ENCODE results near the gene DRD3.

The DRD3 gene

DNA sequence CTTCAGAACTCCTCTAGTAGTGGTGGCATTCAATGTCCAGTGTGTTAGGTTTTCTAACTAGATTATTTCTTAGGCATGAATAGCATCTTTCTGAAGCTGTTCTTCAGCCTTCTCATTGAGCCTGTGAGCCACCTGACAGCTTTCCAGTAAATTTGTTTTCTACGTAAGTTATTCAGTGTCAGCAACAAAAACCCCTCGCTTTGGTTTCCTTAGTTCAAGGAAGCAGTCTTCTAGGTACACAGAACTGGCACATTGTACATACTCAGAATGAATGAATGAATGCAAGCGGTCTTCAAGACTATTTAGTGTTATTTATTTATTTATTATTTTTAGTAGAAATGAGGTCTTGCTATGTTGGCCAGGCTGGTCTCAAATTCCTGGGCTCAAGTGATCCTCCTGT lies 44.9 kb downstream of the DRD3 start:
- Histone ChIP-seq H3K36me3 (ENCODE audit: control insufficient read depth, insufficient read depth, low read length) (no peaks in the 10 kb centered on the region), H3K9ac (ENCODE audit: low read length) (no peak overlapping the region), H3K27me3 (ENCODE audit: control insufficient read depth, insufficient read depth, low read length) (no peaks in the 10 kb centered on the region), H3K4me3 (ENCODE audit: low read length) (no peak overlapping the region), H3K27ac (ENCODE audit: low read depth, low read length) (no peak overlapping the region), H3K4me1 (ENCODE audit: control insufficient read depth, insufficient read depth, low read length) (no peaks in the 10 kb centered on the region)

DNA sequence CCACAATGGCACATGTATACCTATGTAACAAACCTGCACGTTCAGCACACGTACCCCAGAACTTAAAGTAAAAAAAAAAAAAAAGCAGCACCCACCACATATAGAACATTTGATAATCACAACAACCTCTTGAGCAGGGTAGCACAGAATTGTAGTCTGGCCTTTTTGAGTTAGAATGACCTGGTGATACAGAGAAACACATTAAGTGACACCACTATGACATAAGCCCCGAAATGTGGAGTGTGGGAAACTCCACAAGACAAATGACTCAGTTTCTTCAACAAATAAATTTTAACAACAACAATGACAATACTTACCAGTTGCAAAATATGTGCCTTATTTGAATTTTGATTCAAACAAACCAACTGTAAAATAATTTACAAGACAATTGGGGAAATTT lies 46.4 kb downstream of the DRD3 start:
- no peak overlapping the region for H3K4me3 ChIP-seq (ENCODE audit: low read length)
- H3K4me1 ChIP-seq (ENCODE audit: control insufficient read depth, insufficient read depth, low read length): no peaks in the 10 kb centered on the region
- H3K9ac ChIP-seq (ENCODE audit: low read length): no peak overlapping the region
- no peaks in the 10 kb centered on the region for H3K27me3 ChIP-seq (ENCODE audit: control insufficient read depth, insufficient read depth, low read length)
- H3K36me3 ChIP-seq (ENCODE audit: control insufficient read depth, insufficient read depth, low read length): no peaks in the 10 kb centered on the region
- no peak overlapping the region for H3K27ac ChIP-seq (ENCODE audit: low read depth, low read length)

DNA sequence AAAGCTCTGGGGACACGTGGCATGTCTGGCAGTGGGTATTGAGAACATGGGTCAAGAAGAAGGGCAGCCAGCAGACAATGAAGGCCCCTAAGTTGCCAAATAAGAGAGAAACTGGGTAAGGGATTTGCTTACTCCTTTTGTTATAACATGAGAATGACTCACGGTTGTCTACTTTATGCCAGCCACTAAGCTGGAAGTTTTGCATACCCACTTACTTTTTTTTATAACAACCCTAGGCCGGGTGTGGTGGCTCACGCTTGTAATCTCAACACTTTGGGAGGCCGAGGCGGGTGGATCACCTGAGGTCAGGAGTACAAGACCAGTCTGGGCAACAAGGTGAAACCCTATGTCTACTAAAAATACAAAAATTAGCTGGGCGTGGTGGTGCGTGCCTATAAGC lies 50.0 kb downstream of the DRD3 start:
- H3K27me3 ChIP-seq (ENCODE audit: control insufficient read depth, insufficient read depth, low read length): no peaks in the 10 kb centered on the region
- H3K4me1 ChIP-seq (ENCODE audit: control insufficient read depth, insufficient read depth, low read length): no peaks in the 10 kb centered on the region
- no peak overlapping the region for H3K9ac ChIP-seq (ENCODE audit: low read length)
- H3K4me3 ChIP-seq (ENCODE audit: low read length): no peak overlapping the region
- no peak overlapping the region for H3K27ac ChIP-seq (ENCODE audit: low read depth, low read length)
- H3K36me3 ChIP-seq (ENCODE audit: control insufficient read depth, insufficient read depth, low read length): no peaks in the 10 kb centered on the region

DNA sequence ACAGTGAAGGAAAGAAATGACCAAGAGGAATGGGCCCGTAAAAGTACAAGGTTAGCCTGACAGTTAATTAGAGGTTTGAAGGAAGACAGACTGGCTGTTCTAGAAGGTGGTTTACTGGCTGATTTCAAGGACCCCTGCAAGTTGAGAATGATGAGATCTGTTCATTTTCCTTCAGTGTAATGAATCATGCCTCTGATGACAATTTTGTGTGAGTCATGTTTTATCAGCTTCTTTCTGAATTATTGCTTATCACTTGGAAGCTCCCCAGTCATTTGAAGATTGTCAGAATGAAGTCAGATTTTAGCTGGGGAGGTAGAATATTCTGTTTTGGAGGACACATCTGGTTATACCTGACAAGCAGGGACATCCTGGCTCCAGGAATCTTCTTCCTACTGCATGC lies 50.6 kb downstream of the DRD3 start:
- H3K36me3 ChIP-seq (ENCODE audit: control insufficient read depth, insufficient read depth, low read length): no peaks in the 10 kb centered on the region
- H3K4me1 ChIP-seq (ENCODE audit: control insufficient read depth, insufficient read depth, low read length): no peaks in the 10 kb centered on the region
- no peak overlapping the region for H3K4me3 ChIP-seq (ENCODE audit: low read length)
- H3K9ac ChIP-seq (ENCODE audit: low read length): no peak overlapping the region
- H3K27ac ChIP-seq (ENCODE audit: low read depth, low read length): no peak overlapping the region
- H3K27me3 ChIP-seq (ENCODE audit: control insufficient read depth, insufficient read depth, low read length): no peaks in the 10 kb centered on the region

DNA sequence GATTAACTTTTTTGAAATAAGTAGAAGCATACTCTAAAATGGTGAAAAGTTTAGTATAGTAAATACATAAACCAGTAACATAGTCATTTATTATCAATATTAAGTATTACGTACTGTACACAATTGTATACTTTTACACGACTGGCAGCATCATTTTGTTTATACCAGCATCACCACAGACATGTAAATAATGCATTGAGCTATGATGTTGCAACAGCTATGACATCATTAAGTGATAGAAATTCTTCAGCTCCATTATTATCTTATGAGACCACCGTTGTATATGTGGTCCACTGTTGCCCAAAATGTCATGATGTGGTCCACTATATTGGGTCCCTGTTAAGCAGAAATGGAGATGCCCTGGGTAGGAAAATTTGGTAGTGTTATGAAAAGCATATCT lies 51.3 kb downstream of the DRD3 start:
- H3K9ac ChIP-seq (ENCODE audit: low read length): no peak overlapping the region
- no peaks in the 10 kb centered on the region for H3K36me3 ChIP-seq (ENCODE audit: control insufficient read depth, insufficient read depth, low read length)
- no peak overlapping the region for H3K27ac ChIP-seq (ENCODE audit: low read depth, low read length)
- no peak overlapping the region for H3K4me3 ChIP-seq (ENCODE audit: low read length)
- H3K4me1 ChIP-seq (ENCODE audit: control insufficient read depth, insufficient read depth, low read length): no peaks in the 10 kb centered on the region
- H3K27me3 ChIP-seq (ENCODE audit: control insufficient read depth, insufficient read depth, low read length): no peaks in the 10 kb centered on the region

DNA sequence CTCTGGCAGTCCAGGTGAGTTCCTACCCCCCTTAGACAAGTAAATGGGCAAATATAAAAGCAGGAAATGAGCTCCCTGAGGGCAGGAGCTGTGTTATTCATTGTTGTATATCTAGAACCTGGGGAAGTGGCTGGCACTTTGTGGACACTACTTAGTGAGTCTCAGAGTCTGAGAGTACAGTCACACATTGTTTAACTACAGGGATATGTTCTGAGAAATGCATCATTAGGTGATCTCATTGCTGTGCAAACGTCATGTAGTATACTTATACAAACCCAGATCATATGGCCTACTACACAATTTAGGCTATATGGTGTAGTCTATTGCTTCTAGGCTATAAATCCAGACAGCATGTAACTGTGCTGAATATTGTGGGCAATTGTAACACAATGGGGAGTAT lies 52.4 kb downstream of the DRD3 start:
- no peaks in the 10 kb centered on the region for H3K36me3 ChIP-seq (ENCODE audit: control insufficient read depth, insufficient read depth, low read length)
- H3K4me1 ChIP-seq (ENCODE audit: control insufficient read depth, insufficient read depth, low read length): no peaks in the 10 kb centered on the region
- H3K27me3 ChIP-seq (ENCODE audit: control insufficient read depth, insufficient read depth, low read length): no peaks in the 10 kb centered on the region
- H3K4me3 ChIP-seq (ENCODE audit: low read length): no peak overlapping the region
- no peak overlapping the region for H3K27ac ChIP-seq (ENCODE audit: low read depth, low read length)
- H3K9ac ChIP-seq (ENCODE audit: low read length): no peak overlapping the region

DNA sequence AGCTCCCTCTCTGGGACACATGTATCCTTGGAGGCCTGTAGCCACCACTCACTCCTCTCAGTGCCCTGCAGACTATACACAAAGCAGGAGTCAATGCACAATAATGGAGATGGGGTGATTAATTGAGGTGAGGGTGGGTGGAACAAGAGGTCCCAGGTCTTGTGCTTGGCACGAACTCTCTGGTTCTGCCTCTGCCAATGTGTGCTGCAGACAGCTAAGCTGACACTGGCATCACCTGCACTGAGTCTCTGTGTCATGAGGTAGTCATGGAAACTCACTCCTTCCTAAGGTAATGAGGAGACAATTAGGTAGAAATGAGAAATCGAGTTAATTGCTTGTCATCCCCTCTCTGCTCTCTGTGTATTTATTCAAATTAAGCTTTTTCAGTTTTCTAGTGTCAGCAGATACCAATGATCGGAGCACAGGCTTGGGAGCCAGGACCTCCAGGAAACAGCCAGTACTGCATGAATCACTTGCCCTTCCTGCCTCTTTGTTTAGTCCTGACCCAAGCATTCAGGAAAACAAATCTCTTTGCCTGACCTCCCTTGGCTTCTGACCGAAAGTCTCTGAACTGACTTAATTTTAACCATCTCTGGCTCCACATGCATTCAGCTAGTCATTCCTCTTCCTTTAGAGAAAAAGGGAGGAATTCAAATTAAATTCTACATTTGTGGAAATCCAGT lies 56.7 kb downstream of the DRD3 start:
- no peaks in the 10 kb centered on the region for H3K36me3 ChIP-seq (ENCODE audit: control insufficient read depth, insufficient read depth, low read length)
- H3K27me3 ChIP-seq (ENCODE audit: control insufficient read depth, insufficient read depth, low read length): no peaks in the 10 kb centered on the region
- no peaks in the 10 kb centered on the region for H3K4me1 ChIP-seq (ENCODE audit: control insufficient read depth, insufficient read depth, low read length)
- H3K4me3 ChIP-seq (ENCODE audit: low read length): no peak overlapping the region
- H3K27ac ChIP-seq (ENCODE audit: low read depth, low read length): no peak overlapping the region
- H3K9ac ChIP-seq (ENCODE audit: low read length): no peak overlapping the region

DNA sequence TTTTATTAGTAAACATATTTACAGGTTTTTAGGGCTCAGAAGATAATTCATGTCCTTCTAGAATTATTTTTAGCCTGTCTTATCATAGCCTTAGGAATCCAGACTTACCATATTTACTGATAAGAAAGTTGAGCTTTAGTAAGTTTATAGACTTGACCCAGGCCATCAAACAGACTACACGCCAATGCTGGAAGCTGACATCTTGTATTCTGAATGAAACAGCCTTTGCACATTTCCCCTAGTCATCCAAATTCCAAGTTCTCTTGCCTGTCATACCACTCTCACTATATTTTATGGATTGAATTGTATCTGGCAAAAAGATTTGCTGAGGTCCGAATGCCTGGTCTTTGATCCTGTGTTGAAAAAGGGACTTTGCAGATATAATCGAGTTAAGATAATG lies 58.6 kb downstream of the DRD3 start:
- H3K36me3 ChIP-seq (ENCODE audit: control insufficient read depth, insufficient read depth, low read length): no peaks in the 10 kb centered on the region
- H3K4me1 ChIP-seq (ENCODE audit: control insufficient read depth, insufficient read depth, low read length): no peaks in the 10 kb centered on the region
- no peak overlapping the region for H3K27ac ChIP-seq (ENCODE audit: low read depth, low read length)
- H3K4me3 ChIP-seq (ENCODE audit: low read length): no peak overlapping the region
- H3K27me3 ChIP-seq (ENCODE audit: control insufficient read depth, insufficient read depth, low read length): no peaks in the 10 kb centered on the region
- no peak overlapping the region for H3K9ac ChIP-seq (ENCODE audit: low read length)

DNA sequence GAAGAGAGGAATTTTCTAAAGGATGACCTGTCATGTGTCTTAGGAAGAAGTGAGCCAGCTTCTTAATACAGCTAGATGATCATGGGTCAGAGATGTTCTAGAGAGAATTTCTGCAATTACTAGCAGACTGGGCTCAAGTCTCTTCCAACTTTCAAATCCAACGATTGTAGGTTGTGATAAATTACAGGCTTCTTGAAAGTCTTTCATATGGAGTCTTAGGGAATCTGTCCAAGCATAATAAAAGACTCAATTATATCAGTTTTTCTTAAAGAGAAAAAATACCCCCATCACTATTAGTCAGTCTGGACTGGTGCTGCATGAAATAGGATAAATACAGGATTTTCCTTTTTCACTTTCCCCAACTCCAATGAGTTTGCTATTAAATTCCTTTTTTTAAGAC lies 59.1 kb downstream of the DRD3 start:
- Histone ChIP-seq H3K4me3 (ENCODE audit: low read length) (no peak overlapping the region), H3K27me3 (ENCODE audit: control insufficient read depth, insufficient read depth, low read length) (no peaks in the 10 kb centered on the region), H3K36me3 (ENCODE audit: control insufficient read depth, insufficient read depth, low read length) (no peaks in the 10 kb centered on the region), H3K27ac (ENCODE audit: low read depth, low read length) (no peak overlapping the region), H3K4me1 (ENCODE audit: control insufficient read depth, insufficient read depth, low read length) (no peaks in the 10 kb centered on the region), H3K9ac (ENCODE audit: low read length) (no peak overlapping the region)

DNA sequence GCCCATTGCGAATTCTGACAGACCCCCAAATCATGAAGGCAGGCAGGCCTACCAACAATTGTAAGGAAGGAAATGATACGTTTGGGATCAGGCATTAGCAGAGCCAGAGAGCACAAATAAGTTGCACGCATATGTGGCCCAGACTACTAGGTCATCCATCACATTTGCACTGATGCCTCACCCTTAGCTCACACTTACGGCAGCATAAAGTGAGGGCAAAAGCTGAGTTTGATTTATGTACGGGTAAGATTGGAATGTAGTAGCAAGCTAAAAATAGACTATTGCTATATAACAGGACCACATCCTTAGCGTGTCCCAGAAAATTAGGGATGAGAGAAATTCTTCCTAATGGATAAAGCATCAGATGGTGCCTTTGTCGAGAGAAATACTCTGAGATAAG lies 63.7 kb downstream of the DRD3 start:
- H3K36me3 ChIP-seq (ENCODE audit: control insufficient read depth, insufficient read depth, low read length): no peaks in the 10 kb centered on the region
- H3K4me3 ChIP-seq (ENCODE audit: low read length): no peak overlapping the region
- H3K4me1 ChIP-seq (ENCODE audit: control insufficient read depth, insufficient read depth, low read length): no peaks in the 10 kb centered on the region
- H3K9ac ChIP-seq (ENCODE audit: low read length): no peak overlapping the region
- no peaks in the 10 kb centered on the region for H3K27me3 ChIP-seq (ENCODE audit: control insufficient read depth, insufficient read depth, low read length)
- H3K27ac ChIP-seq (ENCODE audit: low read depth, low read length): no peak overlapping the region

DNA sequence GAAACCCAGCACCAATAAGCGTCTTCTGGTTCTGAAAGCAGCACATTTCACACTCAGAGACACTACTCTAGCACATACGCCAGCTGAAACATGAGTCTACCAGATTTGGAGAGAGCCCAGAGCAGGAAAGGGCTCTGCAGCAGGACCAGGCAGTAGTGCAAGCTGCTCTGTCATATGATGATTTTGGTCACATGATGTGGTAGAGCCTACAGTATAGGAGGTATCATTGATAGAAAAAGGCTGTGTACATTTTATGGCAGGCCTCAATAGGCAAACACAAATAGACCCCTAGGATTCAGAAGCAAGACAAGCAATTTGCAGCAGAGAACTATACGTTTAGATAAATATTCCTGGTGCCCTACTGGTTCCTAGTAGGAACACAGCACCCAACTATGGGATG lies 64.1 kb downstream of the DRD3 start:
- Histone ChIP-seq H3K9ac (ENCODE audit: low read length) (no peak overlapping the region), H3K4me3 (ENCODE audit: low read length) (no peak overlapping the region), H3K27ac (ENCODE audit: low read depth, low read length) (no peak overlapping the region), H3K4me1 (ENCODE audit: control insufficient read depth, insufficient read depth, low read length) (no peaks in the 10 kb centered on the region), H3K36me3 (ENCODE audit: control insufficient read depth, insufficient read depth, low read length) (no peaks in the 10 kb centered on the region), H3K27me3 (ENCODE audit: control insufficient read depth, insufficient read depth, low read length) (no peaks in the 10 kb centered on the region)

DNA sequence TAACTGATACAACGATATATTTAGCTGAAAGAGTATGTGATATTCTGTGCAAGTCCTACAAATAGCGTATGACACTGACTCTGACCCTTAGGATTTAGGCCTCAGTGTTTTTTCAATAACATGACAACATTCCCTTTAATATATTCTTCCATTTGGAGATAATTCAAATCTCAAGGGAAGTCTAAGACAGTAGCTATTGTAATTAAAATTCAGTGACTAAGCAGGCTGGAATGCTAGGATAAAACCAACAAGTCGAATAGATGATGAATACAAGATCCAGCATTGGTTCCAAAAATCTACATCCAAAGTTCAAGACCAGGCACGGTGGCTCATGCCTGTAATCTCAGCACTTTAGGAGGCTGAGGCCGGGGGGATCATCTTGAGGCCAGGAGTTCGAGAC lies 66.2 kb downstream of the DRD3 start:
- H3K9ac ChIP-seq (ENCODE audit: low read length): no peak overlapping the region
- H3K27me3 ChIP-seq (ENCODE audit: control insufficient read depth, insufficient read depth, low read length): no peaks in the 10 kb centered on the region
- no peaks in the 10 kb centered on the region for H3K36me3 ChIP-seq (ENCODE audit: control insufficient read depth, insufficient read depth, low read length)
- H3K27ac ChIP-seq (ENCODE audit: low read depth, low read length): no peak overlapping the region
- no peaks in the 10 kb centered on the region for H3K4me1 ChIP-seq (ENCODE audit: control insufficient read depth, insufficient read depth, low read length)
- no peak overlapping the region for H3K4me3 ChIP-seq (ENCODE audit: low read length)

DNA sequence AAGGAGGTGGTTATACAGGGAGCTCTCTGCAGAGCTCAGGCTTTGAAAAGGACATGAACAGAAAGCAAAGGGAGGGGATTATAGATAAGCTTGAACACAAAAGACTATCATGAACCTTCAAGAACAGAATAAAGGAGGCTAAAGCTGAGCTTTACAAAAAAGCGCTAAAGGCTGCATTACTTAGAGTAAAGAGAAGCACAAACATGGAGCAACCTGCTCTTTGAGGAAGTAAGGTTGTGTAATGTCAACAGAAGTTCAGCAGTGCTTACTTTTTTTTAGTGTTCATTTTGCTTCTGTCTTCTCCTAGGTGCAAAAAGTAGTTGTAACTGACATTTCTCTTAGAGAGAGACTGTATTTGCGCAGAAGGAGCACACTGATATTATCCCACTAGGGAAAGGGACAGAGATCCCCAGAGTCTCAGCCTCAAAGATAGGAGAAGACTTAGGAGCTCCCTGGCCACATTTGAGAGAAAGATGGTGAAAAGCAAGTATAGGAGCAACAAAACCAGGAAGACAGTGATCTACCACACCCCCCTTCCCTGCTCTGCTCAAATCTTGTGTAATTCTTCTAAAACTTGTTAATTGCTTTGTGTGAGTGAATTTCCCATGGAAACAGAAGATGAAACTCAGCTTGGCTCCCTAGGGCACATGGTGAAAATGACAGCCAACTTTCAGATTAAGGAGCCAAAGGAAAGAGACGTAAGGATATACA lies 67.6 kb downstream of the DRD3 start:
- H3K4me3 ChIP-seq (ENCODE audit: low read length): no peak overlapping the region
- H3K36me3 ChIP-seq (ENCODE audit: control insufficient read depth, insufficient read depth, low read length): no peaks in the 10 kb centered on the region
- H3K9ac ChIP-seq (ENCODE audit: low read length): no peak overlapping the region
- no peaks in the 10 kb centered on the region for H3K27me3 ChIP-seq (ENCODE audit: control insufficient read depth, insufficient read depth, low read length)
- no peaks in the 10 kb centered on the region for H3K4me1 ChIP-seq (ENCODE audit: control insufficient read depth, insufficient read depth, low read length)
- H3K27ac ChIP-seq (ENCODE audit: low read depth, low read length): no peak overlapping the region
